IMR-90 (cell line): ENCODE results near the gene TRIM26. TPM values are rescaled to one million over a fixed set of nuclear protein-coding genes. Genes with fewer than 3 reads are reported as not detected.

ENCODE experiments used
- ATAC-seq: fragments of 200-7000 bp; cut with Tn5 transposase; 2 replicates; pipeline ENCODE4 v1.9.1; 2020; ENCODE audit warnings: low read depth, mild to moderate bottlenecking, moderate library complexity
- BruUV-seq: library from RNA; stranded (reverse); fragments of 400-500 nt; replicated peaks from 2 replicates; lab custom pipeline; 2021; lab: Mats Ljungman, UMichigan
- CTCF ChIA-PET: fragments of 300-600 bp; formaldehyde crosslinking; extraction: SDS; loops from one replicate; lab custom pipeline; 2021; ENCODE audit warnings: antibody characterized with exemption; lab: Yijun Ruan, JAX
- POLR2A ChIA-PET: fragments of 300-600 bp; sonication (Branson Sonifier 250); formaldehyde crosslinking; loops from one replicate; lab custom pipeline; 2022; ENCODE audit warnings: antibody characterized with exemption; ENCODE audit not compliant: unreplicated experiment; lab: Charles Lee
- DNase-seq: peaks from one replicate; pipeline ENCODE4 v3.0.0; 2013
- H2AFZ ChIP-seq: replicated peaks from 2 replicates; pipeline ENCODE3; 2013; ENCODE audit warnings: low read length, mild to moderate bottlenecking; ENCODE audit not compliant: poor library complexity
- H2AK5ac ChIP-seq: 2 replicates; pipeline ENCODE4 v1.6.1; 2013; ENCODE audit warnings: low read depth, low read length, inconsistent platforms
- H2AK9ac ChIP-seq: replicated peaks from 2 replicates; pipeline ENCODE3; 2013; ENCODE audit warnings: mild to moderate bottlenecking, low read depth, low read length, moderate library complexity; ENCODE audit not compliant: poor library complexity
- H2BK120ac ChIP-seq: 2 replicates; pipeline ENCODE4 v1.6.1; 2013; ENCODE audit warnings: low read depth, low read length, inconsistent platforms
- H2BK15ac ChIP-seq: 3 replicates; pipeline ENCODE4 v1.6.1; 2013; ENCODE audit warnings: low read depth, low read length, inconsistent platforms
- H2BK20ac ChIP-seq: 2 replicates; pipeline ENCODE4 v1.6.1; 2013; ENCODE audit warnings: low read depth, mild to moderate bottlenecking, inconsistent platforms, low read length, moderate library complexity
- H2BK5ac ChIP-seq: 2 replicates; pipeline ENCODE4 v1.6.1; 2013; ENCODE audit warnings: mild to moderate bottlenecking, low read depth, low read length, inconsistent platforms; ENCODE audit not compliant: poor library complexity, severe bottlenecking
- H3K14ac ChIP-seq: replicated peaks from 2 replicates; pipeline ENCODE4 v1.6.1; 2013; ENCODE audit warnings: low read depth, low read length, inconsistent platforms
- H3K18ac ChIP-seq: 2 replicates; pipeline ENCODE4 v1.6.1; 2013; ENCODE audit warnings: low read depth, low read length, control low read depth
- H3K23ac ChIP-seq: 2 replicates; pipeline ENCODE4 v1.6.1; 2013; ENCODE audit warnings: low read depth, low read length, inconsistent platforms
- H3K27ac ChIP-seq: 2 replicates; pipeline ENCODE4 v1.5.1; 2013; ENCODE audit warnings: mild to moderate bottlenecking, control low read depth, low read length; ENCODE audit not compliant: insufficient read depth
- H3K27me3 ChIP-seq: 2 replicates; pipeline ENCODE4 v1.6.1; 2013; ENCODE audit warnings: low read length; ENCODE audit not compliant: control insufficient read depth, insufficient read depth
- H3K36me3 ChIP-seq: 2 replicates; pipeline ENCODE4 v1.6.1; 2013; ENCODE audit warnings: low read length, mixed read lengths; ENCODE audit not compliant: control insufficient read depth, insufficient read depth
- H3K4ac ChIP-seq: 2 replicates; pipeline ENCODE4 v1.6.1; 2013; ENCODE audit warnings: low read depth, low read length, inconsistent platforms
- H3K4me1 ChIP-seq: 2 replicates; pipeline ENCODE4 v1.6.1; 2013; ENCODE audit warnings: low read length, mixed read lengths; ENCODE audit not compliant: control insufficient read depth, insufficient read depth
- H3K4me2 ChIP-seq: 2 replicates; pipeline ENCODE4 v1.6.1; 2013; ENCODE audit warnings: low read depth, mild to moderate bottlenecking, control low read depth, low read length, moderate library complexity
- H3K4me3 ChIP-seq: 2 replicates; pipeline ENCODE4 v1.5.1; 2013; ENCODE audit warnings: low read depth, mild to moderate bottlenecking, control low read depth, low read length, moderate library complexity; ENCODE audit not compliant: insufficient read depth
- H3K56ac ChIP-seq: 2 replicates; pipeline ENCODE4 v1.6.1; 2013; ENCODE audit warnings: low read length, inconsistent platforms; ENCODE audit not compliant: insufficient read depth; ENCODE audit errors: extremely low read depth
- H3K79me1 ChIP-seq, 2 experiments: 2 replicates each; pipeline ENCODE4 v1.6.1; 2013; ENCODE audit warnings: low read length in 2 of 2, inconsistent platforms in 1 of 2, low read depth in 1 of 2
- H3K9ac ChIP-seq: 2 replicates; pipeline ENCODE4 v1.6.1; 2013; ENCODE audit warnings: low read depth, low read length, control low read depth
- H3K9me1 ChIP-seq: 2 replicates; pipeline ENCODE4 v1.6.1; 2013; ENCODE audit warnings: low read length, inconsistent platforms; ENCODE audit not compliant: insufficient read depth
- H3K9me3 ChIP-seq: 2 replicates; pipeline ENCODE4 v1.6.1; 2013; ENCODE audit warnings: low read length; ENCODE audit not compliant: control insufficient read depth, insufficient read depth
- H4K20me1 ChIP-seq: 2 replicates; pipeline ENCODE4 v1.6.1; 2013; ENCODE audit warnings: low read length, inconsistent platforms; ENCODE audit not compliant: insufficient read depth
- H4K5ac ChIP-seq: 2 replicates; pipeline ENCODE4 v1.6.1; 2013; ENCODE audit warnings: mild to moderate bottlenecking, low read depth, low read length, control low read depth
- H4K8ac ChIP-seq, 2 experiments: 2 replicates each; pipeline ENCODE4 v1.6.1; 2013; ENCODE audit warnings: low read depth in 2 of 2, low read length in 2 of 2, control low read depth in 1 of 2, inconsistent platforms in 1 of 2
- H4K91ac ChIP-seq: 2 replicates; pipeline ENCODE4 v1.6.1; 2013; ENCODE audit warnings: low read depth, low read length, inconsistent platforms; ENCODE audit not compliant: insufficient read depth
- CEBPB ChIP-seq: IDR thresholded peaks from 2 replicates; pipeline ENCODE4 v1.6.1; 2012; ENCODE audit warnings: low read depth, low read length, improper control_type of control experiment
- CHD1 ChIP-seq: IDR thresholded peaks from 2 replicates; pipeline ENCODE4 v1.6.1; 2012; ENCODE audit warnings: low read depth, low read length, improper control_type of control experiment
- FOS ChIP-seq: fragments of 150-350 bp; IDR thresholded peaks from 2 replicates; pipeline ENCODE4 v1.6.1; 2016; ENCODE audit warnings: low read depth, low read length
- MAZ ChIP-seq: IDR thresholded peaks from 2 replicates; pipeline ENCODE4 v1.6.1; 2012; ENCODE audit warnings: low read depth, mild to moderate bottlenecking, low read length, improper control_type of control experiment, moderate library complexity, borderline replicate concordance
- MXI1 ChIP-seq: IDR thresholded peaks from 2 replicates; pipeline ENCODE4 v1.6.1; 2012; ENCODE audit warnings: low read depth, mild to moderate bottlenecking, low read length, moderate library complexity, borderline replicate concordance
- POLR2A ChIP-seq: IDR thresholded peaks from 2 replicates; pipeline ENCODE4 v1.6.1; 2012; ENCODE audit warnings: mild to moderate bottlenecking, low read depth, low read length
- RAD21 ChIP-seq: IDR thresholded peaks from 2 replicates; pipeline ENCODE4 v1.6.1; 2012; ENCODE audit warnings: low read length, improper control_type of control experiment
- RCOR1 ChIP-seq: IDR thresholded peaks from 2 replicates; pipeline ENCODE4 v1.6.1; 2012; ENCODE audit warnings: mild to moderate bottlenecking, low read length, improper control_type of control experiment; ENCODE audit not compliant: insufficient replicate concordance
- SMC3 ChIP-seq: fragments of 150-350 bp; IDR thresholded peaks from 2 replicates; pipeline ENCODE4 v1.6.1; 2016; ENCODE audit warnings: low read depth, mild to moderate bottlenecking, antibody characterized with exemption, low read length, moderate library complexity
- USF2 ChIP-seq: fragments of 150-350 bp; IDR thresholded peaks from 2 replicates; pipeline ENCODE4 v1.6.1; 2017; ENCODE audit warnings: mild to moderate bottlenecking, antibody characterized with exemption, low read length, low read depth
- WGBS, 2 experiments: methylation state at CpG; one replicate each; pipeline versions ENCODE4 v1.1.5 to v1.1.7; 2013; ENCODE audit warnings: missing lambda C conversion rate in 2 of 2; ENCODE audit not compliant: insufficient read length in 1 of 2; ENCODE audit errors: extremely low coverage in 2 of 2; 5-methylcytosine and 5-hydroxymethylcytosine counted together
- dilution Hi-C: fragments of 300-500 bp; cut with HindIII; formaldehyde crosslinking; loops from one replicate; pipeline ENCODE4 v1.14.3; 2018; ENCODE audit warnings: low sequenced_read_pairs; ENCODE audit not compliant: unreplicated experiment
- in situ Hi-C: fragments of 300-500 bp; cut with MboI; formaldehyde crosslinking; loops from 3 replicates; pipeline ENCODE4 v1.14.3; 2019; ENCODE audit warnings: low sequenced_read_pairs, inconsistent platforms, mixed read lengths
- intact Hi-C: fragments of 100-400 bp; cut with micrococcal nuclease; formaldehyde crosslinking; loops from 2 replicates; pipeline ENCODE4 v1.10.0; 2022
- polyA plus RNA-seq, 3 experiments: library from polyadenylated mRNA; depleted of rRNA; stranded (reverse); fragments of >200 nt; gene quantifications; 2 replicates each; pipeline ENCODE4 v1.2.3, GENCODE V29; 2012; ENCODE audit warnings: low replicate concordance in 1 of 3
- total RNA-seq: library from RNA; depleted of rRNA; stranded (reverse); fragments of >200 nt; gene quantifications from 2 replicates; pipeline ENCODE4 v1.2.3, GENCODE V29; 2012

Gene TRIM26
- total and polyA plus RNA-seq, 2 of the 4 experiments (the other 2 are of a cell fraction): 22.6 to 23.8 TPM

GRCh38 chr6:30157999-30158398 is 55.2 kb downstream of the TRIM26 start:
- Histone ChIP-seq H2BK5ac (no peak overlapping the region), H2AK5ac (no peak overlapping the region), H3K23ac (no peak overlapping the region), H3K9me1 (no peaks in the 10 kb centered on the region), H3K36me3 (no peaks in the 10 kb centered on the region), H2BK120ac (no peak overlapping the region), H3K9ac (no peak overlapping the region), H3K14ac (no peak overlapping the region), H3K27me3 (peaks cover 23% of the 10 kb centered on the region; the same call in 1 of the 2 replicates), H2BK20ac (no peak overlapping the region), H3K4me1 (no peaks in the 10 kb centered on the region), H3K18ac (no peak overlapping the region), H3K27ac (no peak overlapping the region), H3K56ac (no peak overlapping the region), H4K5ac (no peak overlapping the region), H4K91ac (no peak overlapping the region), H4K8ac (no peak overlapping the region), H4K20me1 (no peaks in the 10 kb centered on the region), H2AFZ (no peak overlapping the region), H2BK15ac (no peak overlapping the region), H3K4ac (no peak overlapping the region), H3K4me3 (no peak overlapping the region), H2AK9ac (no peak overlapping the region), H3K9me3 (no peaks in the 10 kb centered on the region), H3K79me1 (no peaks in the 10 kb centered on the region), H3K4me2 (no peak overlapping the region)
- ChIA-PET POLR2A (no interaction called here), CTCF (no interaction called here)
- 67% methylated on average over 1 of the region's 2 CpGs; no CpG with 5 or more reads in 1 of the 2 experiments for WGBS, 2 experiments
- BruUV-seq: no TSS peak
- in situ Hi-C loops: no loop called here
- intact Hi-C loops: no loop called here
- dilution Hi-C loops: no loop called here
- ATAC-seq (no peak), DNase-seq (no peak)
- TF ChIP-seq USF2 (no peak), FOS (no peak), SMC3 (no peak), MXI1 (no peak), RAD21 (no peak), POLR2A (no peak), CHD1 (no peak), RCOR1 (no peak), MAZ (no peak), CEBPB (no peak)
